HG02678 (cell line): ENCODE results near the gene DDI1.

Experiments
- ATAC-seq: cut with Tn5 transposase; IDR thresholded peaks from one replicate; pipeline ENCODE4 v1.9.1; 2021; ENCODE audit warnings: mild to moderate bottlenecking, moderate library complexity; ENCODE audit not compliant: unreplicated experiment

Gene DDI1

GRCh38 chr11:104075706-104076105, 39.3 kb downstream of the DDI1 start:
- ATAC-seq, result no peak

GRCh38 chr11:104076455-104076854, 40.0 kb downstream of the DDI1 start:
- no peak for ATAC-seq

GRCh38 chr11:104078245-104078644, 41.8 kb downstream of the DDI1 start:
- no peak for ATAC-seq

DNA sequence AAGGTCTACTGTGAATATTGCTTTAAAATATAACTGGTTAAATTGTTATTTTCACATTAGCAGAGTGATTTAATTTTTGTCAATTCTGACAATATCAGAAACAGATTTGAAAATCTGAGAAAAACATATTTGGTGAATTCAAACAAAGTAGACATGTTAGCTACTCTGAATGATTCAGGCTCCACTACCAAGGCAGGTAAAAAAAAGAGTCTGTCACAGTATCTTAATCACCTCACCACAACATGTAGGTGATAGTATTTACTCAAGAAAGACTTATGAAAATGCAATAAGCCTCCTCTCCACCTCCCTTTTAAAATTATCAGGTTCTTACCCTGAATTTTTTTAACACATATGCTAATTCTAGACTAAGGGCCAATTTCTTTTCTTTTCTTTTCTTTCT, 42.6 kb downstream of the DDI1 start:
- no peak for ATAC-seq

DNA sequence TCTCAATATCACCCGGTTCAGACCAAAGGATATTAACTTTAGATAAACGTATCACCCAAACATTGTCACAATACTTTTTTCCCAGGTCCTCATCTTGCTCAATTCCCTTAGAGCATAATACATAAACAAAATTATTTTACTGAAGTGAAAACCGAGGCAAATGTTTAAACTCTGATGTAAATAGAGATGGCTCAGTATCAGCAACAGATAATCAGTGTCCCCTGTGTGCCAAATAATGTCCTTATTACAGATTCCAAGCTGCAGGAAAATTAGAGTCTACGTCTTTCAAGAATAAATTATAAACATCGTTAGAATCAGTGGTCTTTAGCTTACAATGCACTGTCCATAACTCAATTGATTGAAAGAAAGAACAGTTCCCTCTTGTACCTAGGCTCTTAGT, 50.2 kb downstream of the DDI1 start:
- ATAC-seq, result no peak
